Lung (tissue), 12 donors: ENCODE data around the gene COL4A3. TPM values are rescaled to one million over a fixed set of nuclear protein-coding genes. Genes with fewer than 3 reads are reported as not detected.

Experiments
- ATAC-seq: fragments of 200-7000 bp; cut with Tn5 transposase; one replicate; pipeline ENCODE4 v1.9.1; 2020; ENCODE audit warnings: moderate number of reproducible peaks; ENCODE audit not compliant: insufficient read depth, low FRiP score
- DNase-seq, 3 donors: peaks; one replicate each; pipeline ENCODE4 v3.0.0-alpha.2; 2013 to 2017
- H3K27ac ChIP-seq, 2 donors: one replicate each; pipeline ENCODE4 v1.5.1; 2013; ENCODE audit warnings: mild to moderate bottlenecking in 2 of 2, moderate library complexity in 2 of 2, control low read depth in 1 of 2, inconsistent platforms in 1 of 2, low read depth in 1 of 2, low read length in 1 of 2
- H3K27me3 ChIP-seq, 3 donors: one replicate each; pipeline ENCODE4 v1.5.1; 2013; ENCODE audit warnings: low read length in 2 of 3; ENCODE audit not compliant: control insufficient read depth in 3 of 3, insufficient read depth in 3 of 3
- H3K36me3 ChIP-seq, 4 donors: one replicate each; pipeline ENCODE4 v1.5.1; 2013; ENCODE audit warnings: low read length in 4 of 4, mild to moderate bottlenecking in 1 of 4, moderate library complexity in 1 of 4; ENCODE audit not compliant: control insufficient read depth in 4 of 4, insufficient read depth in 4 of 4
- H3K4me1 ChIP-seq, 5 donors: one replicate each; pipeline ENCODE4 v1.5.1; 2013; ENCODE audit warnings: low read length in 5 of 5, mild to moderate bottlenecking in 2 of 5, moderate library complexity in 1 of 5; ENCODE audit not compliant: control insufficient read depth in 5 of 5, insufficient read depth in 5 of 5
- H3K4me3 ChIP-seq: one replicate; pipeline ENCODE4 v1.5.1; 2013; ENCODE audit warnings: mild to moderate bottlenecking, control low read depth, moderate library complexity
- H3K9ac ChIP-seq, 2 donors: one replicate each; pipeline ENCODE4 v1.5.1; 2013; ENCODE audit warnings: low read length in 2 of 2, control low read depth in 1 of 2; ENCODE audit not compliant: insufficient read depth in 1 of 2
- H3K9me3 ChIP-seq, 4 donors: one replicate each; pipeline ENCODE4 v1.5.1; 2013; ENCODE audit warnings: low read length in 3 of 4, mild to moderate bottlenecking in 1 of 4, moderate library complexity in 1 of 4; ENCODE audit not compliant: control insufficient read depth in 4 of 4, insufficient read depth in 3 of 4
- CTCF ChIP-seq: IDR thresholded peaks from 2 replicates; pipeline ENCODE4 v1.5.1; 2012; ENCODE audit warnings: mild to moderate bottlenecking; ENCODE audit errors: control extremely low read depth, extremely low read depth
- WGBS, 2 donors: extraction: QIAGEN DNeasy Blood & Tissue Kit; methylation state at CpG; one replicate each; pipeline ENCODE4 v1.1.7; 2013; 5-methylcytosine and 5-hydroxymethylcytosine counted together
- polyA plus RNA-seq, 2 donors: library from polyadenylated mRNA; stranded (reverse); fragments of 200-250 nt; gene quantifications; one replicate each; pipeline ENCODE4 v1.2.1, GENCODE V29; 2013
- total RNA-seq, 2 donors: library from RNA; depleted of rRNA in 1 of 2; stranded (reverse); fragments of >200 nt in 1 of 2; gene quantifications; one replicate each; pipeline ENCODE4 v1.2.1, GENCODE V29; 2014 to 2021
- donor health status: control.
- donor health status: control.
- donor health status: Bipolar disorder and iron deficiency.
- donor health status: healthy.
- donor health status: DM: yes; HTN: yes; CAD: no.

Gene COL4A3
- total and polyA plus RNA-seq, 4 donors = 3.5 to 34.2 (median 20.2) TPM

- TF ChIP-seq CTCF = no peak
- H3K36me3 ChIP-seq = peaks cover 11 to 15% (median 13%) of the 10 kb centered on the region in 4 donors
- no peak for DNase-seq
- no peaks in the 10 kb centered on the region for H3K27me3 ChIP-seq
- 78 to 80% methylated on average over 6 of the region's 6 CpGs for WGBS, 2 donors
- no peak for ATAC-seq
- H3K9me3 ChIP-seq = no peaks in the 10 kb centered on the region
- no peak overlapping the region for H3K9ac ChIP-seq
- no peak overlapping the region for H3K4me3 ChIP-seq
- H3K27ac ChIP-seq = no peak overlapping the region
- H3K4me1 ChIP-seq = no peaks in the 10 kb centered on the region
Measured at GRCh38 chr2:227340106-227340505, 175.7 kb downstream of the COL4A3 start.

- TF ChIP-seq CTCF = no peak
- H3K27me3 ChIP-seq = no peaks in the 10 kb centered on the region
- H3K36me3 ChIP-seq = peaks cover 5 to 10% (median 8%) of the 10 kb centered on the region in 4 donors
- DNase-seq (no peak), ATAC-seq (no peak)
- no peak overlapping the region for H3K27ac ChIP-seq
- no peak overlapping the region for H3K4me3 ChIP-seq
- 85 to 88% methylated on average over 2 of the region's 2 CpGs for WGBS, 2 donors
- H3K4me1 ChIP-seq = no peaks in the 10 kb centered on the region
- H3K9me3 ChIP-seq = no peaks in the 10 kb centered on the region
- H3K9ac ChIP-seq = no peak overlapping the region
Measured at GRCh38 chr2:227341553-227341952, 177.1 kb downstream of the COL4A3 start.

GRCh38 chr2:227344231-227344630, 179.8 kb downstream of the COL4A3 start:
- Histone ChIP-seq H3K4me3 (no peak overlapping the region), H3K27me3 (no peaks in the 10 kb centered on the region), H3K27ac (no peak overlapping the region), H3K36me3 (peaks cover 6 to 16% (median 9%) of the 10 kb centered on the region in 4 donors), H3K9me3 (no peaks in the 10 kb centered on the region), H3K4me1 (no peaks in the 10 kb centered on the region), H3K9ac (no peak overlapping the region)
- ATAC-seq (no peak), DNase-seq (no peak)
- 65 to 68% methylated on average over 2 of the region's 2 CpGs for WGBS, 2 donors
- no peak for TF ChIP-seq CTCF

GRCh38 chr2:227347117-227347516, 182.7 kb downstream of the COL4A3 start:
- no peaks in the 10 kb centered on the region for H3K9me3 ChIP-seq
- H3K9ac ChIP-seq = no peak overlapping the region
- no peak overlapping the region for H3K4me3 ChIP-seq
- H3K36me3 ChIP-seq = peaks cover 4 to 15% (median 8%) of the 10 kb centered on the region in 4 donors
- H3K27me3 ChIP-seq = no peaks in the 10 kb centered on the region
- WGBS, 2 donors = 87 to 93% methylated on average over 7 of the region's 7 CpGs
- TF ChIP-seq CTCF = no peak
- ATAC-seq (no peak), DNase-seq (no peak)
- H3K27ac ChIP-seq = no peak overlapping the region
- H3K4me1 ChIP-seq = no peaks in the 10 kb centered on the region
